ENCODE data around the gene CKMT1B. TPM values are rescaled to one million over a fixed set of nuclear protein-coding genes. Genes with fewer than 3 reads are reported as not detected.
"Not testable (repeated sequence)": the region's sequence is repeated elsewhere in the genome, so short reads cannot be mapped to it uniquely, and the experiment has no call there.

CKMT1B gene
- total RNA-seq (2021; fragmentation: NEBNext Ultra II Directional; extraction: Animal tissue kit (Norgen Biotek cat#: 25700)): not detected
- long read RNA-seq: 0 reads

DNA sequence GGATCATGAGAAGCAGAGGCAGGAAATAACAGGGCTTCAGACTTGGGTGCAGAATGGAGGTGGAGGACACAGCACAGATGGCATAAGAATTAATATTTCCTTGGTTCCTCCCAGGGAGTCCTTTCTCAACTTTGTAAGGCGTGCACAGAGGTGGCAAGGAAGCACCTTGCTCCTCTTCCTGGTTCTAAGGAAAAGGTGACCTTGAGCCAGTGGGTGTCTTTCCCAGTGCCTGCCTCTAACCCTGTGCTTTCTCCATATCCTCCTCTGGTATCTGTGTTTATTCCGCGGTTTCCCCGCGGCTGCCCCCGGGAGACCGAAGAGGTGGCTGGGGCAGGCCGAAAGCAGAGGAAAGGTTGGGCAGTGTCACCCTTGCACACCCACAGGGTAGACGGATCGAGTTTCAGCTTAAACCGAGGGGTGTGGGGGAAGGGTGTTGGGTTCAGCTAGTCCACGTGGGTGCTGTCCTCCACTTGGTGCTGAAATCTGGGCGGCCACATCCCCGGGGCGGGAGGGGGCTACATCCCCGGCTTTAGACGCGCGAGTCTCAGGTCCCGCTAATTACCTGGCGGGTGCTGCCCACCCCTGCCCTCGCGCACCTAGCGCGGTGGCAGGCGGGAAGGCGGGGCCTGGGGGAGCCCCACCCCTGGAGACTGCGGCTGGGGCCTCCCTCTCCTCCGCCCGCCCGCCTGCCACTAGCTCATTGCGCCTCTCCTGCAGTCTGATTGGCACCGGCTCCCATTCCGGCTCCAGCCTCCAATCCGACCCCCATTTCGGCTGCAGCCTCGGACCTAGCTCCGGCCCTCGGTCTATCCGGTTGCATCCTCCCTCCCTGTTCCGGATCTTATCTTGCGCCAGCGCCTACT lies at the start of gene CKMT1B:
TSS of gene CKMT1B (plus strand) at position 700 of the 863 bp plus-strand sequence. CDS start 192 bp downstream, outside the sequence.
- H3K36me3 Mint-ChIP-seq (ENCODE audit: low read depth); H3K27ac Mint-ChIP-seq; H3K4me3 Mint-ChIP-seq; DNase-seq; H3K9me3 Mint-ChIP-seq; H3K27me3 Mint-ChIP-seq (ENCODE audit: insufficient read depth); H3K4me1 Mint-ChIP-seq (ENCODE audit: low read depth): not testable (repeated sequence)

DNA sequence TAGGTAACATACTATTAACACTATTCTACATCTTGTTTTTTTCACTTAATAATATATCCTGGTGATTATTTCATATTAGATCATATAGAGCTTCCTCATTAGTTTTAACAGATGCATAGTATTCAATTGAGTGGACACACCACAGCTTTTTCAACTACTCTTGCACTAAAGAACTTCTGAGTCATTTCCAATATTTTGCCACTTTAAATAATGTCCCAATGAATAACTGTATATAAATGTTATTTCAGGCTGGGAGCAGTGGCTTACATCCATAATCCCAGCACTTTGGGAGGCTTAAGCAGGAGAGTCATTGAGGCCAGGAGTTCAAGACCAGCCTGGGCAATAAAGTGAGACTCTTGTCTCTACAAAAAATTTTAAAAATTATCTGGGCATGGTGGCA lies 49.6 kb upstream of the CKMT1B start:
- no peaks in the 10 kb centered on the region for H3K27me3 Mint-ChIP-seq (ENCODE audit: insufficient read depth)
- H3K4me3 Mint-ChIP-seq: no peak overlapping the region
- peak; percentile 28 for DNase-seq
- TF ChIP-seq, protein P1, sequence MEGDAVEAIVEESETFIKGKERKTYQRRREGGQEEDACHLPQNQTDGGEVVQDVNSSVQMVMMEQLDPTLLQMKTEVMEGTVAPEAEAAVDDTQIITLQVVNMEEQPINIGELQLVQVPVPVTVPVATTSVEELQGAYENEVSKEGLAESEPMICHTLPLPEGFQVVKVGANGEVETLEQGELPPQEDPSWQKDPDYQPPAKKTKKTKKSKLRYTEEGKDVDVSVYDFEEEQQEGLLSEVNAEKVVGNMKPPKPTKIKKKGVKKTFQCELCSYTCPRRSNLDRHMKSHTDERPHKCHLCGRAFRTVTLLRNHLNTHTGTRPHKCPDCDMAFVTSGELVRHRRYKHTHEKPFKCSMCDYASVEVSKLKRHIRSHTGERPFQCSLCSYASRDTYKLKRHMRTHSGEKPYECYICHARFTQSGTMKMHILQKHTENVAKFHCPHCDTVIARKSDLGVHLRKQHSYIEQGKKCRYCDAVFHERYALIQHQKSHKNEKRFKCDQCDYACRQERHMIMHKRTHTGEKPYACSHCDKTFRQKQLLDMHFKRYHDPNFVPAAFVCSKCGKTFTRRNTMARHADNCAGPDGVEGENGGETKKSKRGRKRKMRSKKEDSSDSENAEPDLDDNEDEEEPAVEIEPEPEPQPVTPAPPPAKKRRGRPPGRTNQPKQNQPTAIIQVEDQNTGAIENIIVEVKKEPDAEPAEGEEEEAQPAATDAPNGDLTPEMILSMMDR (IDR thresholded peaks at IDR 0.05): no peak
- H3K4me1 Mint-ChIP-seq (ENCODE audit: low read depth): peaks cover 4% of the 10 kb centered on the region; the same call in 1 of the 2 replicates
- peaks cover 11% of the 10 kb centered on the region for H3K36me3 Mint-ChIP-seq (ENCODE audit: low read depth)
- no peaks in the 10 kb centered on the region for H3K9me3 Mint-ChIP-seq
- no peak overlapping the region for H3K27ac Mint-ChIP-seq

DNA sequence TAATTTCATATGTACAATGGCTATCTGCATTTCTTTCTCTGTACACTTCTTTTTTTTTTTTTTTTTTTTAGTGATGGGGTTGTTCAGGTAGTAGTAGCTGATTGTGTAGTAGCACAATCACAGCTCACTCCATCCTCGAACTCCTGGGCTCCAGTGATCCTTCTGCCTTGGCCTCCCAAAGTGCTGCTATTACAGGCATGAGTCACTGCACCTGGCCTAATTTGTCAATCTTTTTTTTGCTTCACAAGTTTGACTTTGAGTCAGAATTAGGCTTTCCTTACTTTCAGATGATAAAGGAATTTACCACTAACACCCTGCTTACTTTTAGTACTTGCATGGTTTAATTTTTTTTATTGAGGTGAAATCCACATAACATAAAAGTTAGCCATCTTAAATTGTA lies 48.4 kb upstream of the CKMT1B start:
- peaks cover 11% of the 10 kb centered on the region for H3K36me3 Mint-ChIP-seq (ENCODE audit: low read depth)

DNA sequence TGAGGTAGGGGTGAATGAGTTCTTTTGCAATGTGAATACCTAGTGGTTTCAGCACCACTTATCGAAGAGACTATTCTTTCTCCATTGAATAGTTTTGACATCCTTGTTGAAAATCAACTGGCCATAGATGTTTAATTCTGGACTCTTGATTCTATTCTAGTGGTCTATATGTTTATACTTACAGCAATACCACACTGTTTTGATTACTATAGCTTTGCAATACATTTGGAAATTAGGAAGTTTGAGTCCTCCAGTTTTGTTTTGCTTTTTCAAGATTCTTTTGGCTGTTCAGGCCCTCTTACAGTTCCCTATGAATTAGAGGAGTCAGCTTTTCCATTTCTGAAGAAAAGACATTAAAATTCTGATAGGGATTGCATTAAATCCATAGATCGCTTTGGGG lies 46.3 kb upstream of the CKMT1B start:
- Mint-ChIP-seq H3K36me3 (ENCODE audit: low read depth) (peaks cover 11% of the 10 kb centered on the region), H3K27me3 (ENCODE audit: insufficient read depth) (no peaks in the 10 kb centered on the region; the same call in 1 of the 2 replicates), H3K4me3 (no peak overlapping the region), H3K4me1 (ENCODE audit: low read depth) (peaks cover 20% of the 10 kb centered on the region), H3K9me3 (no peaks in the 10 kb centered on the region), H3K27ac (no peak overlapping the region)
- no peak for DNase-seq
- TF ChIP-seq, protein P1 (IDR thresholded peaks at IDR 0.05): no peak

More for the DNA sequence above, 48.4 kb upstream of the CKMT1B start:
- Mint-ChIP-seq H3K9me3 (no peaks in the 10 kb centered on the region), H3K4me3 (no peak overlapping the region), H3K4me1 (ENCODE audit: low read depth) (peaks cover 5% of the 10 kb centered on the region), H3K27ac (no peak overlapping the region), H3K27me3 (ENCODE audit: insufficient read depth) (no peaks in the 10 kb centered on the region)
- no peak for DNase-seq
- TF ChIP-seq, protein P1 (IDR thresholded peaks at IDR 0.05): no peak

- Mint-ChIP-seq H3K4me1 (ENCODE audit: low read depth) (peaks cover 16% of the 10 kb centered on the region), H3K27ac (peak overlapping the region; percentile 78), H3K27me3 (ENCODE audit: insufficient read depth) (no peaks in the 10 kb centered on the region; the same call in 1 of the 2 replicates), H3K9me3 (no peaks in the 10 kb centered on the region), H3K36me3 (ENCODE audit: low read depth) (peaks cover 11% of the 10 kb centered on the region), H3K4me3 (peak overlapping the region; percentile 18)
- TF ChIP-seq, protein P1 (IDR thresholded peaks at IDR 0.05): no peak
- DNase-seq: peak; percentile 63
Measured at GRCh38 chr15:43550527-43551363, 43.1 kb upstream of the CKMT1B start.

All from HFFc6 (cell line).